Motor neuron (in vitro differentiated cells): Measurements from ENCODE around the gene PNO1. TPM values are rescaled to one million over a fixed set of nuclear protein-coding genes. Genes with fewer than 3 reads are reported as not detected.

ENCODE experiments used
- ATAC-seq, 8 experiments: fragments of 200-7000 bp; cut with Tn5 transposase; replicated peaks in 6 of 8; 2 replicates each; pipeline ENCODE4 v1.8.0; 2021; ENCODE audit warnings: mild to moderate bottlenecking in 8 of 8, moderate library complexity in 8 of 8
- H3K27ac ChIP-seq, 2 donors: fragments of 250-450 bp; sonication (Bioruptor Pico); 2 replicates each; pipeline ENCODE4 v1.9.0; 2021; ENCODE audit warnings: antibody characterized with exemption in 2 of 2, mild to moderate bottlenecking in 2 of 2, moderate library complexity in 1 of 2
- H3K4me1 ChIP-seq, 2 donors: fragments of 250-450 bp; sonication (Bioruptor Pico); replicated peaks in 1 of 2; 2 replicates each; pipeline ENCODE4 v1.6.1; 2021; ENCODE audit warnings: antibody characterized with exemption in 2 of 2, mild to moderate bottlenecking in 2 of 2, moderate library complexity in 1 of 2
- H3K4me3 ChIP-seq, 5 donors: fragments of 250-450 bp; sonication (Bioruptor Pico); 2 replicates each; pipeline ENCODE4 v1.9.0; 2021; ENCODE audit warnings: antibody characterized with exemption in 5 of 5, mild to moderate bottlenecking in 5 of 5, moderate library complexity in 4 of 5
- WGBS, 10 experiments: fragments of 450-650 bp; shearing (Covaris generic); methylation state at CpG; one replicate each; pipeline ENCODE4 v1.0.0; 2022; 5-methylcytosine and 5-hydroxymethylcytosine counted together
- in situ Hi-C, 9 experiments: fragments of 400-800 bp; cut with MboI; loops; one replicate each; pipeline ENCODE4 v1.15.0; 2021; ENCODE audit warnings: low sequenced_read_pairs in 9 of 9, low pct_unique_long_range_greater_than_20kb in 2 of 9; ENCODE audit not compliant: unreplicated experiment in 9 of 9
- total RNA-seq, 8 experiments: library from RNA; unstranded; fragments of 300-600 nt; gene quantifications; 2 replicates each; pipeline versions ENCODE4 v1.2.3 to v1.2.4, GENCODE V29; 2022

PNO1 gene
- total RNA-seq, 8 experiments from 2014 or later = 10.7 to 35.8 (median 16.8) TPM

DNA sequence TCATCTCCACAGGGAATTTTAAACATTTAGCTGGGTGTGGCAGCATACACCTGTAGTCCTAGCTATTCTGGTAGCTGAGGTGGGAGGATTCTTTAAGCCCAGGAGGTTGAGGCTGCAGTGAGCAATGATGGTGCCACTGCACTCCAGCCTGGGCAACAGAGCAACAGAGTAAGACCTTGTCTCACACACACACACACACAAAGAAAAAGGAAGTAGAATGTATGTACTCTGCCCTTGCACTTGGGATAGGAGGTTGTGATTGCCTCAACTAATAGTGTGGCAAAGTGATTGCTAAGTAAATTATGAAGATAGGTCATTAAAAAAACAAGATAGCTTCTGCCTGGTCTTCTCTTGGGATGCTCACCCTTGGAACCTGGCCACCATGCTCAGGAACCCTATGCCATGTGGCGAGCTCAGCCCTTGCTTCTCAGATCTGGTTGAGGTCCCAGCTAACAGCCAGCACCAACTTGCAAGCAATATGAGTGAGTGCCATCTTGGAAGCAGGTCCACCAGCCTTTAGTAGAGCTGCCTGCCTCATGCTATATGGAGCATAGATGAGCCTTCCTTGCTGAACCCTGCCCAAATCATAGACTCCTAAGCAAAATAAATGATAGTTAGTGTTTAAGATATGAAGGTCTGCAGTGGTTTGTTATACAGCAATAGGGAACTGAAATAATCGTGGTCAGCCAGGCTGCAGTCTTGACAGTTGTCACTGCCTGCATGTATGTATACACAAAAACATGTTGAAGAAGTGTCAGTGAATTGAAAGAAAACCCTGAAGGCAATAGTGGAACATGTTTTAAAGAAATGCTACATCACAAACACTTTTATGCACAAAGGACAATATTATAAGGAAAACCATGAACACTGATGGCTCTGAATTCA lies 30.1 kb upstream of the PNO1 start:
- Histone ChIP-seq H3K27ac (no peak overlapping the region), H3K4me3 (no peak overlapping the region), H3K4me1 (no peaks in the 10 kb centered on the region)
- WGBS, 10 experiments = 67 to 100% (median 100%) methylated on average over 1 to 2 of the region's 2 CpGs; no CpG with 5 or more reads in 2 of the 10 experiments
- in situ Hi-C loops = loop anchor here in 2 of 9 experiments (10.0 kb wide), 1 partner anchor 307 kb away; no protein-coding TSS in a partner anchor
- ATAC-seq = no peak

GRCh38 chr2:68134120-68134519 lies 23.6 kb upstream of the PNO1 start:
- Histone ChIP-seq H3K4me1 (no peaks in the 10 kb centered on the region), H3K4me3 (no peak overlapping the region), H3K27ac (no peak overlapping the region)
- 80 to 100% (median 100%) methylated on average over 1 of the region's 1 CpG; no CpG with 5 or more reads in 2 of the 10 experiments for WGBS, 10 experiments
- no peak for ATAC-seq
- in situ Hi-C loops = loop anchor here in 1 of 9 experiments (10.0 kb wide), 1 partner anchor 311 kb away; no protein-coding TSS in a partner anchor

- no peak overlapping the region for H3K4me3 ChIP-seq
- 60 to 100% (median 90%) methylated on average over 1 to 6 of the region's 6 CpGs; no CpG with 5 or more reads in 1 of the 10 experiments for WGBS, 10 experiments
- H3K27ac ChIP-seq = no peak overlapping the region
- in situ Hi-C loops = loop anchor here in 1 of 9 experiments (10.0 kb wide), 1 partner anchor 310 kb away; no protein-coding TSS in a partner anchor
- no peak for ATAC-seq
- no peaks in the 10 kb centered on the region for H3K4me1 ChIP-seq
Measured at GRCh38 chr2:68134554-68134953, 23.1 kb upstream of the PNO1 start.

DNA sequence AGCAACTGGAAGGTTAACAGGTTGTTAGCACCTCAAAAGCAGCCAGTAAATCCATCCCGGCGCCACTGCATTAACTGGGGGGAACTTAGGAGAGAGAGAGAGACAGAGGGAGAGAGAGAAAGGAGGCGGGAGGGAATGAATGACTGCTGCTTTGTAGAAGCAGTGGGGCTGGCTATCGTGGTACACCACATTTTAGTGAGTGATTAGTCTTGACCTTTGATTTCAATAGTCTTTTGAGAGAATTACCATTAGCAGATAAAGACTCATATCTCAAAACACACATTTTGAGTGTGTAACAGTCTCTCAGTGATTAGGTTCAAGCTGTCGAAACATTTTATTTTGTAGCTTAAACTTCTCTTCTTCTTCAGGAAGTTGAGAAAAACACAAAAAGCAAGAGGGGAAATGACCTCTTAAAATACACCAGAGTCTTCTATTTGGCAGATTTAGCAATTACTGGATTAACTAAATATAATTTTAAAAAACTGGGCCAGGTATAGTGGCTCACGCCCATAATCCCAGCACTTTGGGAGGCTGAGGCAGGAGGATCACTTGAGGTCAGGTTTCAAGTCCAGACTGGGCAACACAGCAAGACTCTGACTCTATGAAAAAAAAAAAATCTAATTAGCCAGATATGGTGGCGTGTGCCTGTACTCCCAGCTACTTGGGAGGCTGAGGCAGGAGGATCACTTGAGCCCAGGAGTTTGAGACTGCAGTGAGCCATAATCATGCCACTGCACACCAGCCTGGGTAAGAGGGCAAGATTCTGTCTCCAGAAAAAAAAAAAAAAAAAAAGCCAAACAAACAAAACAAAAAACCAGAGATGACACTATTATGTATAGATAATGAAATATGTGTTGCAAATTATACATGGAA lies 22.0 kb upstream of the PNO1 start:
- no peak overlapping the region for H3K27ac ChIP-seq
- H3K4me3 ChIP-seq = no peak overlapping the region
- in situ Hi-C loops = loop anchor here in 1 of 9 experiments (10.0 kb wide), 1 partner anchor 309 kb away; no protein-coding TSS in a partner anchor
- no peaks in the 10 kb centered on the region for H3K4me1 ChIP-seq
- no peak for ATAC-seq
- 42 to 100% (median 87%) methylated on average over 1 to 7 of the region's 7 CpGs for WGBS, 10 experiments

GRCh38 chr2:68141875-68142274 lies 15.8 kb upstream of the PNO1 start:
- in situ Hi-C loops = no loop called here
- Histone ChIP-seq H3K27ac (no peak overlapping the region), H3K4me1 (no peaks in the 10 kb centered on the region), H3K4me3 (no peak overlapping the region)
- no peak for ATAC-seq
- WGBS, 10 experiments = 83 to 100% (median 100%) methylated on average over 2 of the region's 2 CpGs; no CpG with 5 or more reads in 2 of the 10 experiments

GRCh38 chr2:68151037-68151436 lies 6.7 kb upstream of the PNO1 start:
- H3K27ac ChIP-seq = no peak overlapping the region
- ATAC-seq = no peak
- H3K4me1 ChIP-seq = peaks cover 0 to under 1% of the 10 kb centered on the region in 2 donors
- no peak overlapping the region for H3K4me3 ChIP-seq
- in situ Hi-C loops = no loop called here

- no peak overlapping the region for H3K27ac ChIP-seq
- 44 to 85% (median 60%) methylated on average over 2 to 3 of the region's 3 CpGs for WGBS, 10 experiments
- ATAC-seq = peak in 2 of 8 experiments; percentile 6 to 17
- no peak overlapping the region for H3K4me3 ChIP-seq
- H3K4me1 ChIP-seq = peaks cover 0 to 5% of the 10 kb centered on the region in 2 donors
- in situ Hi-C loops = no loop called here
Measured at GRCh38 chr2:68152681-68153347, 4.9 kb upstream of the PNO1 start.

- H3K4me3 ChIP-seq = no peak overlapping the region
- no peak overlapping the region for H3K27ac ChIP-seq
- 84 to 100% (median 100%) methylated on average over 2 to 7 of the region's 7 CpGs; no CpG with 5 or more reads in 3 of the 10 experiments for WGBS, 10 experiments
- ATAC-seq = no peak
- in situ Hi-C loops = no loop called here
- peaks cover 0 to 14% of the 10 kb centered on the region in 2 donors for H3K4me1 ChIP-seq
Measured at GRCh38 chr2:68155618-68156017, 2.1 kb upstream of the PNO1 start.

GRCh38 chr2:68156419-68156818 lies 1.3 kb upstream of the PNO1 start:
- peak overlapping the region; percentile 58 to 87 (median 66) for H3K4me3 ChIP-seq
- in situ Hi-C loops = no loop called here
- no peak overlapping the region for H3K27ac ChIP-seq

DNA sequence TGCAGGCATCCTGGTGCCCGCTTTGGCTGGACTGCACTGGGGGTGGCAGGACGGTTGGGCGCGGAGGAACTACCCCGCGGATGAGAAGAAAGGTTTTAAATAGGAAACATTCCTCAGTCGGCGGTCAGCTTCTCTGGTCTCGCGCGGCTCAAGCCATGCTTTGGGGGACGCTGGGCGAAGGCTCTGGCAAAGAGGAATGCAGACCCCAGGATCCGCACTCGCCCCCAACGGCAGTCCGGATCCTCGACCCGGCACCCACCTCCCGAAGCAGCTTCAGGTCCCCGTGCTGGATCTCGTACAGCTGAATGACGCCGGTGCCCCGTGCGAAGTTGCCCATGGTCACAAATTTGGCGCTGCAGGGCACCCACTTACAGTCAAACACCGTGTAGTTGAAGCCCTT lies 686 bp upstream of the PNO1 start:
- 0 to 2% (median 0%) methylated on average over 2 to 11 of the region's 28 CpGs; no CpG with 5 or more reads in 4 of the 10 experiments for WGBS, 10 experiments
- in situ Hi-C loops = no loop called here
- ATAC-seq = peak; percentile 10 to 46 (median 40)
- Histone ChIP-seq H3K27ac (peak overlapping the region; percentile 99 to 100), H3K4me1 (peaks cover 0 to 14% of the 10 kb centered on the region in 2 donors), H3K4me3 (peak overlapping the region; percentile 58 to 87 (median 66))

More at GRCh38 chr2:68156419-68156818, 1.3 kb upstream of the PNO1 start:
- ATAC-seq = no peak
- WGBS, 10 experiments = 0 to 31% (median 3%) methylated on average over 1 to 3 of the region's 3 CpGs; no CpG with 5 or more reads in 1 of the 10 experiments
- peaks cover 0 to 14% of the 10 kb centered on the region in 2 donors for H3K4me1 ChIP-seq

DNA sequence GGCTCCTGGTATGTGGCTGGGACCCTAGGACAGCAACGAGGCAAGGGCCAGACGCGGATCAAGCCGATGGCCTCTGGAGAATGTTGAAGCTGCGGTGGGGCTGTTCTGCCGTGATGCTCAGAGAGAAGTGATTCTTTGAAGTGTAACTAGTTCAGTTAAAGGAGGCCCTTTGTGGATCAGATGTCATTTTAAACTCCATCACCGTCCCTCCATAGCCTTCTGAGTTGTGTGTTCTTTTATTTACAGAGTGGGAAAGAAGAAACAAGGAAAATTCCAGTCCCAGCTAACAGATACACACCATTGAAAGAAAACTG lies 403 bp downstream of the PNO1 start:
- Histone ChIP-seq H3K4me1 (peaks cover 0 to 14% of the 10 kb centered on the region in 2 donors), H3K27ac (peak overlapping the region; percentile 99 to 100), H3K4me3 (peak overlapping the region; percentile 58 to 87 (median 66))
- no peak for ATAC-seq
- in situ Hi-C loops = no loop called here
- 0% methylated on average over 1 to 7 of the region's 7 CpGs; no CpG with 5 or more reads in 5 of the 10 experiments for WGBS, 10 experiments

DNA sequence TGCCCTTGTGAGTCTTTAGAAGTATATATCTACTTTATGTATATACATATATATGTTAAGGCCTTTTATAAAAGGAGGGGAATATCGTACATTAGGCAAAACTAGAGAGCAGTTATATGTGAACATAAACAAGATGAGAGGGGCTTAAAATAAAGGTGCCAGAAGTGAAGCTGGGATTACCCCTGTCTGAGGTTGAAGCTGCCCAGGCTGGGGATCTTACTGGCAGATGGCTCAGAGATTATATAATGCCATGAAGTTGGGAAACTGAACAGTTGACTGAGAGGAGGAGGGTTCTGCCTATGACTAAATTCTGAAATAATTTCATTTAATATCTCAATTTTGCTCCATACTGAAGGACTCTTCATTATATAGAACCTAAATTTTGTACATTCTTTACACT lies 6.0 kb downstream of the PNO1 start:
- ATAC-seq = no peak
- H3K4me1 ChIP-seq = peaks cover 0 to 9% of the 10 kb centered on the region in 2 donors
- 80 to 100% (median 100%) methylated on average over 1 of the region's 1 CpG; no CpG with 5 or more reads in 5 of the 10 experiments for WGBS, 10 experiments
- in situ Hi-C loops = no loop called here
- H3K4me3 ChIP-seq = no peak overlapping the region
- H3K27ac ChIP-seq = no peak overlapping the region
